Osteoblast (primary cell): ENCODE results near the gene MEPCE. TPM values are rescaled to one million over a fixed set of nuclear protein-coding genes. Genes with fewer than 3 reads are reported as not detected.

Experiments used
- DNase-seq: peaks from one replicate; pipeline ENCODE4 v3.0.0; 2011; ENCODE audit warnings: low spot score, mixed read lengths; ENCODE audit not compliant: insufficient read length; ENCODE audit errors: missing footprints
- H2AFZ ChIP-seq: 2 replicates; pipeline ENCODE4 v1.6.0; 2011; ENCODE audit warnings: mild to moderate bottlenecking, low read length
- H3K27ac ChIP-seq: 2 replicates; pipeline ENCODE4 v1.5.1; 2011; ENCODE audit warnings: mild to moderate bottlenecking, low read depth, low read length, moderate library complexity
- H3K27me3 ChIP-seq: 2 replicates; pipeline ENCODE4 v1.6.0; 2012; ENCODE audit warnings: mild to moderate bottlenecking, control low read depth, inconsistent platforms, low read length, moderate library complexity; ENCODE audit not compliant: insufficient read depth
- H3K36me3 ChIP-seq: 2 replicates; pipeline ENCODE4 v1.5.1; 2011; ENCODE audit warnings: mild to moderate bottlenecking, low read length, control low read depth, moderate library complexity; ENCODE audit not compliant: insufficient read depth
- H3K4me1 ChIP-seq: 2 replicates; pipeline ENCODE4 v1.5.1; 2011; ENCODE audit warnings: mild to moderate bottlenecking, low read length, control low read depth, moderate library complexity; ENCODE audit not compliant: insufficient read depth
- H3K4me2 ChIP-seq: 2 replicates; pipeline ENCODE4 v1.6.0; 2011; ENCODE audit warnings: mild to moderate bottlenecking, low read length; ENCODE audit not compliant: insufficient read depth
- H3K4me3 ChIP-seq: fragments of 200-600 bp; sonication (generic); 3 replicates; pipeline ENCODE4 v1.5.1; 2012; ENCODE audit warnings: mild to moderate bottlenecking, low read length, inconsistent platforms; ENCODE audit not compliant: insufficient read depth
- H3K79me2 ChIP-seq: 2 replicates; pipeline ENCODE4 v1.6.0; 2012; ENCODE audit warnings: mild to moderate bottlenecking, low read length, control low read depth, inconsistent platforms; ENCODE audit not compliant: insufficient read depth
- H3K9me3 ChIP-seq: 2 replicates; pipeline ENCODE4 v1.5.1; 2011; ENCODE audit warnings: low read depth, low read length, control low read depth
- H4K20me1 ChIP-seq: 2 replicates; pipeline ENCODE4 v1.6.0; 2012; ENCODE audit warnings: mild to moderate bottlenecking, low read length, control low read depth; ENCODE audit not compliant: insufficient read depth
- total RNA-seq: library from RNA; depleted of rRNA; stranded (reverse); fragments of >200 nt; gene quantifications from 2 replicates; pipeline ENCODE4 v1.2.3, GENCODE V29; 2012
- TF ChIP-seq, protein P1 (sequence below): IDR thresholded peaks from 2 replicates; pipeline ENCODE4 v1.5.1; 2011; ENCODE audit warnings: mild to moderate bottlenecking, low read depth, low read length, moderate library complexity; ENCODE audit errors: extremely low read depth

Gene MEPCE
- total RNA-seq, 1 donor: 29.7 TPM

DNA sequence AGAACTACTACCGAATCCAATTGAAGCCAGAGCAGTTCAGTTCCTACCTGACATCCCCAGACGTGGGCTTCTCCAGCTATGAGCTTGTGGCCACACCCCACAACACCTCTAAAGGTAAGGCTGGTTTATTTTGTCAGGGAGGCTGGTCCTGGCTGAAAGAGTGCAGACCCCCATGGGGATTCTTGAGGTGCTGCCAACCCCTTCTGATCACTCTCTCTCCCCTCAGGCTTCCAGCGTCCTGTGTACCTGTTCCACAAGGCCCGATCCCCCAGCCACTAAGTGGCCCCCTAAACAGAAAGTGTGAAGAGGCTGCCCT lies 3.6 kb downstream of the MEPCE start:
- DNase-seq: no peak
- Histone ChIP-seq H2AFZ (no peak overlapping the region), H3K27ac (no peak overlapping the region), H3K4me1 (peaks cover 14% of the 10 kb centered on the region), H3K79me2 (peaks cover 65% of the 10 kb centered on the region), H3K4me3 (no peak overlapping the region), H3K36me3 (peaks cover 34% of the 10 kb centered on the region), H3K9me3 (no peaks in the 10 kb centered on the region), H4K20me1 (peaks cover 20% of the 10 kb centered on the region), H3K4me2 (no peak overlapping the region), H3K27me3 (no peaks in the 10 kb centered on the region)
- TF ChIP-seq, protein P1, sequence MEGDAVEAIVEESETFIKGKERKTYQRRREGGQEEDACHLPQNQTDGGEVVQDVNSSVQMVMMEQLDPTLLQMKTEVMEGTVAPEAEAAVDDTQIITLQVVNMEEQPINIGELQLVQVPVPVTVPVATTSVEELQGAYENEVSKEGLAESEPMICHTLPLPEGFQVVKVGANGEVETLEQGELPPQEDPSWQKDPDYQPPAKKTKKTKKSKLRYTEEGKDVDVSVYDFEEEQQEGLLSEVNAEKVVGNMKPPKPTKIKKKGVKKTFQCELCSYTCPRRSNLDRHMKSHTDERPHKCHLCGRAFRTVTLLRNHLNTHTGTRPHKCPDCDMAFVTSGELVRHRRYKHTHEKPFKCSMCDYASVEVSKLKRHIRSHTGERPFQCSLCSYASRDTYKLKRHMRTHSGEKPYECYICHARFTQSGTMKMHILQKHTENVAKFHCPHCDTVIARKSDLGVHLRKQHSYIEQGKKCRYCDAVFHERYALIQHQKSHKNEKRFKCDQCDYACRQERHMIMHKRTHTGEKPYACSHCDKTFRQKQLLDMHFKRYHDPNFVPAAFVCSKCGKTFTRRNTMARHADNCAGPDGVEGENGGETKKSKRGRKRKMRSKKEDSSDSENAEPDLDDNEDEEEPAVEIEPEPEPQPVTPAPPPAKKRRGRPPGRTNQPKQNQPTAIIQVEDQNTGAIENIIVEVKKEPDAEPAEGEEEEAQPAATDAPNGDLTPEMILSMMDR: no peak

DNA sequence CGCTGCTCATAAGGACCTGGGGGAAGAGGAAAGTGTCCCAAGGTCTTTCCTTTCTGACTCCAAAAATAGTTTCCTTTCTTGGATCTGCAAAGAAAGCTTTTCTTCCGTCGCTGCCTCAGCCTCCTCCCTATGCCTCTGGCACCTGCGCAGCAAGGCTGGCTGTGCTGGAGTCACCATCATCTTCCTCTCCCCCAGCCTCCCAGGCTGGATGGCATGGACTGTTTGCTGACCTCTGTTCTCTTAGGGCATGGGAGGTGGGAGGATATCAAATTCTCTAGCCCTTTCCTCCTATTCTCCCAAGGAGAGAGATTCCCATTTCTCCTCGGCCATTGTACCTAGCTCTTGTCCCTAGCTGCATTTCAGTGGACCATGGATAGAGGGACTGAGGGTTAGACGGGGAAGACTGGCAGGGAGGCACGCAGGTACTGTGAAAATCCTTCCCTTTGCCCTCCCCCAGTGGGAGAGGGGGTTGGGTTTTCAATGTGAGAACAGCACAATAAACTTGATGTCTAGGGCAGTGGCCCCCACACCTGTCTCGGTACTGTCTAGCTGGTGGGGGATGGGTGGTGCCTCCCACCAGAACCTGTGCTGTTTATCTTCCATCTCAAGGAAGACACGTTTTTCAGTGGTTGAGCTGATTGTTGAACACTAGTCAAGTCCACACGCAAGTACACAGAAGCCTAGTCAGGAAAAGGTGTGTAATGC lies 4.1 kb downstream of the MEPCE start:
- peaks cover 65% of the 10 kb centered on the region for H3K79me2 ChIP-seq

DNA sequence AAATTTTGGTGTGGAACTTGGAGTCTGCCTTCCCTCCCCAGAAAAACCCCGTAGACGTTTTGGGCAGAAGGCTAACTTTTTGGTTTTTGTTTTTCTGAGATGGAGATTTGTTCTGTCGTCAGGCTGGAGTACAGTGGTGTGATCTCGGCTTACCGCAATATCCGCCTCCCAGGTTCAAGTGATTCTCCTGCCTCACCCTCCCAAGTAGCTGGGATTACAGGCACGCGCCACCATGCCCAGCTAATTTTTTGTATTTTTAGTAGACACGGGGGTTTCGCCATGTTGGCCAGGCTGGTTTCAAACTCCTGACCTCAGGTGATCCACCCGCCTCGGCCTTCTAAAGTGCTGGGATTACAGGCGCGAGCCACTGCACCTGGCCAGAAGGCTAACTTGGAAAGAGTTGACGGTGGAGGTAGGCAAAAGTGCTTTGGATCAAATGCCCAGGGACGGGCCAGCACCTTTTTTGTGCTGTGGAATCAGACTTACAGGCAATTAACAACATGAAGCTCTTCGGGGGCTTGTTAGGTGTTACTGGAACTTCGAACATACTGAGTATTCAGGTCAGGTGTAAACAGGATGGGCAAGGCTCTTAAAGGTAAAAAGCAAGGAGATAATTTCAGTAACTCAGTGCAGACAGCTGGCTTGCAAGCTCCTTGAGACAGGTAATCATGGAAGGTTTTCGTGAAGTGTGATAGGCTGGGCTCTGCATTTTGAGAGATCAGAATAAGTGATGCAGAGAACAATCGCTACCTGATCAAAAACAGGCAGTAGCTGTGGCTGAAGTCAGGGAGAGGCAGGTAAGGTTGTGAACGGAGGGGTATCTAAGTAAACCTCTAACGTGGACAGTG lies 4.9 kb downstream of the MEPCE start:
- peaks cover 65% of the 10 kb centered on the region for H3K79me2 ChIP-seq
- H3K4me3 ChIP-seq: peak overlapping the region; percentile 93
- DNase-seq: no peak

More for the DNA sequence above, 4.1 kb downstream of the MEPCE start:
- no peak overlapping the region for H2AFZ ChIP-seq
- no peaks in the 10 kb centered on the region for H3K9me3 ChIP-seq
- no peak for DNase-seq
- peaks cover 20% of the 10 kb centered on the region for H4K20me1 ChIP-seq
- H3K27me3 ChIP-seq: no peaks in the 10 kb centered on the region
- peaks cover 34% of the 10 kb centered on the region for H3K36me3 ChIP-seq
- no peak overlapping the region for H3K4me2 ChIP-seq
- H3K4me1 ChIP-seq: peaks cover 14% of the 10 kb centered on the region
- no peak overlapping the region for H3K4me3 ChIP-seq
- TF ChIP-seq, protein P1: no peak
- H3K27ac ChIP-seq: no peak overlapping the region

More for the DNA sequence above, 4.9 kb downstream of the MEPCE start:
- peaks cover 34% of the 10 kb centered on the region for H3K36me3 ChIP-seq
- H2AFZ ChIP-seq: no peak overlapping the region
- peak overlapping the region; percentile 76 for H3K27ac ChIP-seq
- no peaks in the 10 kb centered on the region for H3K27me3 ChIP-seq
- no peaks in the 10 kb centered on the region for H3K9me3 ChIP-seq
- peak overlapping the region; percentile 70 for H3K4me2 ChIP-seq
- peaks cover 20% of the 10 kb centered on the region for H4K20me1 ChIP-seq
- TF ChIP-seq, protein P1: no peak
- H3K4me1 ChIP-seq: peaks cover 20% of the 10 kb centered on the region
